CD4-positive, alpha-beta T cell treated with Interleukin-15 for 4 hours (primary cell): ENCODE data around the gene MALSU1.
A peak's percentile ranks its signal among the peaks of the same experiment; 100 is the strongest.

Source experiments
- DNase-seq: peaks from one replicate; pipeline ENCODE4 v3.0.0-alpha.2; 2020; ENCODE audit warnings: low spot score

Gene MALSU1

DNA sequence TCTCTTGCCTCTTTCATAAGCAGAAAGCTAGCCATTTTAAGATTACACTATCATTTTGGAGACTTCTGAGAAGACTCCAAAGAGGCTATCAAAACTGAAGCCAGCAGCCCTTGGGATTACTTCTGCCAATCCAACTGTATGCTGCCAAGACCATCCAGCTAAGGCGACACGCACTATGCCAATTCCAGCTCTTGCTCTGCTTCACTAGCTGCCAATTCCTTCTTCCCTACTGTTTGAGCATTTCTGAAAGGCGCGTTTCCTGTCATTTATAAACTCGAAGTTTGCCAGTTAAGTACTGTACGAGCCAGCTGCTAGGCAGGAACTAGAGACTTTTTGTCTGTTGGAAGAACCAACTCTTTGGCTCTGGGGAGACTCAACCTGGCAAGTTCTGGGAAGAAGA, 36.5 kb downstream of the MALSU1 start:
- DNase-seq: no peak

DNA sequence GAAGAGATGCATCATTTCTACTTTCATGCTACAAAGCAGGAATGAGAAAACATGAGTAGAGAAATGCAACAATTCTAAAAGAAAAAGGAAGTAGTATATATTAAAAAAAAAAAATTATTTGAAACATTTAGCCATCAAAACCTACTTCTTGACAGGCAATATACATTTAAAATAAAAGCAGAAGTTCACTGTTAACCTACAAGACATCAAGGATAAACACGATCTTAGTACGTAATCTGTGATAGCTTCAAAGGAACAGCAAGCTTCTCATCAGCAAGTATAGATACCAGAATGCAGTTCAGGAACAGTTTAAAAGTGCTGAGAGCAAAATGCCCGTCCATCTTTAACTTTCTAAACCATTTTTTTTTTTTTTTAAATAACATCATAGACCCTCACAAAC, 36.9 kb downstream of the MALSU1 start:
- DNase-seq: no peak

DNA sequence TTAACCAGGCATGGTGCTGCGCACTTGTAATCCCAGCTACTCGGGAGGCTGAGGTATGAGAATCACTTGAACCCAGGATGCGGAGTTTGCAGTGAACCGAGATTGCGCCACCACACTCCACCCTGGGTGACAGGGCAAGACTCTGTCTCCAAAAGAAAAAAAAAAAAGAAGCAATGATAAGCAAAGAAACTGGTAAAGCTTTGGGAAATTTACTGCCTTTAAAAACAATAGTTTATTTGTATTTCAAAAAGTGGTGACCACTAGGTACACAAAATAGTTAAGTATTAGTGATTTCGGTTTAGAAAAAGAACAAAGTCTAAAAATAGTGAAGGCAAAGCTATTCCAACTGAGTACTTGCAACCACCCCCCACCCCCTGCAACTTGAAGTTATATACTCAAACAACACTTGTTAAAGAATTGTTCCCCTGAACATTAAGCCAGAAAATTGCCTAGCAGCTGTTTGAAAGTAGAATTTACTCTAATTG, 37.7 kb downstream of the MALSU1 start:
- DNase-seq: no peak

DNA sequence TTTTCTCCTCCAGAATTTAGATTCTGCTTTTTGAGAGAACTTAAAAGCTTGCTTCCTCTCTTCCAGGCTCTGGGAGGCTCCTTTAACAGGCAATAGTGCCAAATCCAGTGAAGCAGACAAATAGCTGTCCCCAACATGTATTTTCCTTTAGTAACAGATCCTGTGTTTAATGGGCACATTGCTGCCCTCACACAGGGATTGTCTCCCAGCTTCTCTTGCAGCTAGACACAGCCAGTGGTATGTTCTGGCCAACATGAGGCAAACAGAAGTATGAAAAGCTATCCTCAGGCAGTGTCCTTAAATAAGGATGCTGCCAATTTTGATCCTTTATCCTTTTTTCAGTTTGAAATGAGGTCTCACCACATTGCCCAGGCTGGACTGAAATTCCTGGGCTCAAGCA, 38.2 kb downstream of the MALSU1 start:
- no peak for DNase-seq

DNA sequence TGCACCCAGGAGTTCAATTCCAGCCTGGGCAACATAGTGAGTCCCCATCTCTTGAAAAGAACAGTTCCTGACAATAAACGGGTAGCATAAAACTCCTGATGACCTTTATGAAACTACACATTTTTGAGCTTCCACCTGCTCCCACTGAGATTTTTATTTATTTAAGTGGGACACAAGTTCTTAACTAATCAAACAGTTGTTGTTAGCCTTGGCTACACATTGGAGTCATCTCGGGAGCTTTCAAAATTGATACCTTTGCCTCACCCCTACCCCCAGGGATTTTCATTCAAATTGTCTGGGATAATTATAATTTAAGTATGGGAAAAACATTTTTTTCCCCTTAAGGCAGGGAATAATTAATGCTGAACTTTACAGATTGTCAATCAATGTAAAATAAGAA, 39.3 kb downstream of the MALSU1 start:
- DNase-seq: no peak

DNA sequence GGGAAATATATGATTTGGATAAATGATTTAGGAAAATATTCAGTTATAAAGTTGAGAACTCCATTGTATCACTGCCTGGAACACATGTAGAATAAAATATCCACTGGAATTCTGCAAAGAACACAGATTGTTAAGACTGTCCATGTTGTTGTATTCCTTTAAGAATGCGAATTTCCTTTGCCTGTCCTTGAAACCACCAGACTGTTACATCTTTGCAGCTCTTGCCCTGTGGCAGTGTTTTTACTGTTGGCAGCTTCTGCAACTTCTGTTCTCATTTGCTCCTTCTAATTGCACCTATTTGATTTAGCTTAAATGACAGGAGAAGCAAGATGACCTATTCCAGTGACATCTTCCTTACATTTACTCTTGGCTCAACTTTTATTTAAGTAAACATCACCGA, 39.7 kb downstream of the MALSU1 start:
- no peak for DNase-seq

DNA sequence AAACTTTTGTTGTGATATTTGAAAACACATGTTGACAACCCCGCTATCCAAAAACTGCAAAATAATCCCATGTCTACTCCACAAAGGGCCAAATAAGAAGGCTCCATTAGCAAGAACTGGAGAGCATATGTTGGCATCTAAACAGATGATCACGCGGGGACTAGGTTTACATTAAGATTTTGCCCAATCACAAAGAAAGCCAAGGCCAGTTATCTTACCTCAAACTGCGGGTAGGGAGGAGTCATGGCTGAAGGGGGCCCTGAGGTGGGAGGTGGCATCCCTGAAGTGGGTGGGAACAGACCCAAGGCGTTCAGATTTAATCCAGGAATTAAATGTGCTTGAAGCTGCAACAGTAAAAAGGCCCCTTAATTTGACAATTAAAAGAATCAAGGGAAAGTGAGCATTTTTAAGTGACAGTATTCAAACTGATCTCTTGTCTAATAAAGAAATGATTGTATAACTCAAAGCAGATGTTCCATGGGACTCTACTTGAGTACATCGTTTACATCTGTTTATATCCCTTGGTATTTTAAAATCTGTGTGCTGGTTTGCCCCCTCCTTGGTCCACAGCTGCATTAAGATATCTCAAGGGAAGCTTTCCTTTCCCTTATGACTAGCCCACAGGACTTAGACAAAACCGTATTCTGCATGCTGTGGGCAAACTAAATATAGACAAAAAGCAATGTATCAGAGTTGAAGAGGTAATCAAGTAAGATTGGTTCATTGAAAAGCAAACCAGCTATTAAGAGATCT, 42.9 kb downstream of the MALSU1 start:
- DNase-seq: no peak

DNA sequence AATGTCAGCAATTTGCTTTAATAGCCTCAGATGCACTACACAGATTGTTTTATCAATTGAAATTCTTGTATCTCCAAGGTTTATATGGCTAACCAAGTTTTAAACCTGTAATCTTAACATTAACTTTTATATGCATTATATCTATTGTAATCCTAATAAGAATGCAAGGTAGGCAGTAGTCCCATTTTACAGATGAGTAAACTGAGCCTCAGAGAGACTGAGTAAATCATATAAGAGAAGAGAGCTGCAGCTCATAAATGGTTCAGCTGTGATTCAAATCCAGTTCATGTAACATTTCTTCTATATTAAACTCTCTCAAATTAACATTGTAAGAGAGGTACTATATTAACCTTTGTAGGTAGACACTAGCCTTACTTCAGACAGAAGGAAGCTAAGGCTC, 44.0 kb downstream of the MALSU1 start:
- no peak for DNase-seq

DNA sequence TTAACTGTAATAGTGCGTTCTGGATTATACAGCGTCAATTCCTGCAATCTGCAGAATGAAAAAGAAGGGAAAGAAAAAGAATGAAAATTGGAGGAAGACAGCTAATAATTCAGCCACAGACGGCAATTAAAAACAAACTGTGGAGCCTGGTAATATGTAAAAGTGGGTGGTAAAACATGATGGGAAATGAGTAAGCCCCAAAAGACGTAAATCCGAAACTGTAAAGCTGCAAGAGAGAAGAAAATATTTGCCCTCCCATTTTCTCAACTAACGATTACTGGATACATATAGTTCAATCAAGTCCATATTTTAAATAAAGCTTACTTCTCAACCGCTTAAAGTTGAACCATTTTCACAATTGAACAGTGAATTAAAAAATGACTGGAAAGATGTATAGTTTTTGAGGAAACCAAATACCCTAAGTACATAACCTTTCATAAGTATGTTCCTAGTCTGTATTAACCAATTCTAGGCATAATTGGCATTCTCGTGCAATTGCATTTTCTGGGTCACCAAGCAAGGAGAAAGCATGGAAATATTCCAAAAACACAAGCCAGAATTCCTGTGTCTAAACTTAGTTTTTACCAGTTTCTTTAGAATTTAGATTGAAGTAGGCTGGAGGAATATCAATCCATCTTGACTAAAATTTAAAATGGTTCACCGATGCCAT, 44.8 kb downstream of the MALSU1 start:
- DNase-seq: no peak

DNA sequence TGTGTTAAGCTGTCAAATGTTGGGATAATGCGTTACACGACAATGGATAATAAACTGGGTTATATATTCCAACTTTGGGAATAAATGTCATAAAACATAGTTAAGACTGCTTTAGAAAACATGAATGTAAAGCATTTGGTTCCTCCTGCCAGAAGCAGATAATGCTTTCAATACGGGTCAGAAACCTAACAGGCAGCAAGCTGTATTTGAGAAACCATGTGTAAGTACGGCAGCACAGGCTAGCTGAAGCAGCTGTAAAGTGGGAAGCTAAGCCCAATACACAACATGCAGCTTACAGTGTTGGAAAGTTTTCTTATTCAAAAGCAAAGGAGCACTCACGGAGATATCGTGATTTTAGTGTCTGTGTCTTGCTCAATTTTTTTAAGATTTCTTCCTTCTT, 46.5 kb downstream of the MALSU1 start:
- DNase-seq: no peak

DNA sequence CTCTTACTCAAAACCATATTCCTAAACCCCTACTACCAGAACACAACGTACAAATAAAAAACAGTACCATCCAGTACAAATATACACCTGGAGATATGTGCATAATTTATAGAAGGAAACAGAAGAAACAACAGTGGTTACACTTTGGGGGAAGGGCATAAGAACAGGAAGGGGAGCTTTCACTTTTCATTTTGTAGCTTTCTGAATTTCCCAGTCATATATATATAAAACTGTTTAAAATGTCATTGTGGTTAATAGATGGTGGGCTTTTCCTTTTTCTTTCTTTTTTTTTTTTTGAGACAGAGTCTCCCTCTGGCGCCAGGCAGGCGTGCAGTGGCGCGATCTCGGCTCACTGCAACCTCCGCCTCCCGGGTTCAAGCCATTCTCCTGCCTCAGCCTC, 47.2 kb downstream of the MALSU1 start:
- DNase-seq: peak; percentile 13

DNA sequence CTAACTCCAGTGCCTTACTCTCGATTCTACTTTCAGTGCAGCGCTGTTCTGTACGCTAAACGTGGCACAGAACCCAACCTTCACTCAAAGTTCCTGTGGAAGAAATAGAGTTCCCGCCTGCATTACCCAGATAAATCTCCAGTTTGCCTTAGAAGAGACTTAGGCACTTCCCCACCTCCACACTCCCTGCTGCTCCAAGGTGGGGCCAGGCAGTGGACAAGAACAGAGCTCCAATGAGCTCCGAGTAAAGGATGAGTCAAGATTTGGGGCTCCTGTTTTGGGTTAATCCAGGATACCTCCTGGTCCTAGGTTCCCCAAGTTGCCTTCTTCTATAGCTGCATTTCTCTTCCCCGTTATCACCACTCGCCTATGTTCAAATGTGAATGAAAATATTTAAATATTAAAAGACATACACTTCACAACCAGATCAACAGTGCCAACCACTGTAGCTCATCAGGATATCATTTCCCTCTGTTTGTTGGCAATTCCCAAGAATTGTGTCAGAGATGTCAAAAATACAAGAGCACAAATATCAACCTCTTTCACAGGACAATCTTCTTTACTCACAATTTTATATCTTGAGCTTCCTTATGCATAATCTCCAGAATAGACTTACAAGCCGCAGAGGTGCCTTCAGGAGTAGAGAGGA, 48.0 kb downstream of the MALSU1 start:
- no peak for DNase-seq

DNA sequence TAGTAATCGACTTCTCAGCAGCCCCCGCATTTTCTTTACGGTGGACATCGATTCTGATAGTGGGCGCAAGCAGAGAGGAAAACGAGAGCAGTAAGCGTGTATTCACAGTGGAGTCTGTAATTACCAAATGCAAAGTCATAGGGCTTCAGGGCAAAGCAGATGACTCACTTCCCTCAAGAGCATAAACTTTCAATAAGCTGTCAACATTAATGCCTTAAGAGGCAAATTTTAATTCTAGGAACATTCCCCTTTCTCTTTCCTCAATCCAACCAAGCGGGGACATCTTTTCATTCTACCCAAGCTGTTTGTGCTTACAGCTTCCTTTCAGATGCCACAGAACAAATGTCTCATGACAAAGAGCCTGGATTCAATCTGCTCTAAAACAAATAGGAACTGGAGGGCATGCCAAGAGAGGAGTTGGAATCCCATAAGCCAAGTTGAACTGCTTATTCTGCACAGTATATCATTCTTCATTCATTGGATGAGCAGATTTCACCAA, 48.6 kb downstream of the MALSU1 start:
- DNase-seq: no peak

DNA sequence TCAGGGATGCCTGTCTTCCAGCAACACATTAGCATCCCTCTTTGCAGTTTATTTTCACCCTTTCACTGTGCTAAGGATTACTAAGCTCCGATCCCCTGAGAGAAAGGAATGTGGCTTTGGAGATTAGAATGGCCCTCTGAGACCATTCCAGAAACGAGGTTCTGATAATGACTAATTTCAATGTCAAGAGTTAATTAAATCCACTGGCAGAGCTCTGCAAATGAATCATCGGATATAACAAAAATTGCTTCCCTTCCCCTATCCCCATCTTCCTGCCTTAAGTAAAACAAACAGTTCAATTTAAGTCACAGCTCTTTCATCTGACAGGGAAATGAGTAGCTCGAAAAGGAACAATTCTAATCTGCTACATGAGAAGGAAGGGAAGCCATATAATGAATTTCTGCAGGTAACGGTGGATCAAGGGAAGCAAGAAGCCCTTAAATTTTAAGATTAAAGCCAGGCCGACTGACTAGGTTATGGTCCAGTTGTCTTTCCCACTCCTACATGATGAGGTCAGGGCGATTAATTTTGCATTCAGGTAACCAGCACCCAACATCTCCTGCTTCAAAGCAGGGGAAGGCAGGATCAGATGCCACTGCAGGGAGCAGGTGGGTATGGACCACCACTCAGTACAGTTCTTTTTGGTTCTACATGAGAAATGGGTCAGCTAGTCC, 50.5 kb downstream of the MALSU1 start:
- no peak for DNase-seq

DNA sequence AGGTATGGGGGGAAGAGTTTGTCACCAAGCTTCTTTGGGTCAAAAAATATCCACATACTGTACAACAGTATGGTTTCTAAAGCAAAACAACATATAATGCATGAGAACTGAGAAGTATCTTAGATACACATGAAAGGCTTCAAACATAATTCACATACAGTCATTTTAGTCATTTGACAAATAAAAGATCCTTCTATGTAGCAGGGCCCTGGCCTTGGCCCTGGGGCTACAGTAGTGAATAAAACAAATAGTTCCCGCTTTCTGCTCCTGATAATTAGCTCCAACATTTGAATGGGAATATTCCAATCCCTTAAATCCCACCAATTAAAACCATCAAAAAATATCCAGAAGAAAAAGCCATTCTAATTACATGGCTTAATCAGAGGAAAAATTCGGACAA, 51.3 kb downstream of the MALSU1 start:
- no peak for DNase-seq

DNA sequence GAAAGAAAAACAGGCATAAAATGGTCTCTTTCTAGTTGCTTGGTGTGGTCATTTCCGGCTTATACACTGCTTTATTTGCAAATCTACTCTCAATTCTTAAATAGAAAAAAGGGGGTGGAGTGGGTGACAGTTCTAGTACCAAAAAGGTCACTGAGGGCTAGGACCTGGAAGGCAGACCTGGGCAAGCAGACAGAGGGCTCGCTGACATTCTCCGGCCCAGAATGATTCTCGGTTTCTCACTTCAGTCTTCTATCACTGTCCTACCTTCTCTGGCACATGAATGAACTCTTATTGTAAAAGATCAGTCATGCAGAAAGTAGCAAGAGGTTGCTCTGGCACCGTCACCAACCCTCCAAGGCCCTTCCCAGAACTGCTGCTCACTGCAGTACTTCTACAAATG, 54.0 kb downstream of the MALSU1 start:
- DNase-seq: no peak

DNA sequence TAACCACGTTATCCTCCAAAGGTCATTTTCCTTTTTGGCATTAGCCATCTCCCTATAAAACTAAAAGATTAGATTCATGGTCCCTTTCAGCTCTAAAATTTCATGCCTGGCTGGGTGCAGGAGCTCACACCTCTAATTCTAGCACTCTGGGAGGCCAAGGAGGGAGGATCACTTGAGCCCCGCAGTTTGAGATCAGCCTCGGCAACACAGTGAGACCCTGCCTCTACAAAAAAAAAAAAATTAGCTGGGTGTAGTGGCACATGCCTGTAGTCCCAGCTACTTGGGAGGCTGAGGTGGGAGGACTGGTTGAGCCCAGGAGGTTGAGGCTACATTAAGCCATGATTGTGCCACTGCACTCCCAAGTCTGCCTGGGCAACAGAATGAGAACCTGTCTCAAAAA, 57.0 kb downstream of the MALSU1 start:
- no peak for DNase-seq

DNA sequence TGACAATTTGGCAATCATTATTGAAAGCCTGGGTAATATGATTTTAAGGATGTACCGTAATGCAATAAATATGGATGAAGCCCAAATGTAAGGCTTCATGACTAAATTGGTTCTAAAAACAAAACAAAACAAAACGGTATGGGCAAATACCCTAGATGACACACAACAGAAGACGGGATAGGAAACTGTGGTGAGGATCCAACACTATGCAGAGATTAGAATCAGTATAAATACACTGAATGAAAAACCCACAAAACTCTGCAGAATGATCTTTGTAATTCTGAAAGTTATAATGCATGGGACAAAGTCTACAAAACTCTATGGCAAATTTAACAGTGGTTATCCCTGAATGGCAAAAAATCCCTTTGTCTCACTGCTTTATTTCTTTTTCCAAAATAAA, 57.6 kb downstream of the MALSU1 start:
- DNase-seq: peak; percentile 4

DNA sequence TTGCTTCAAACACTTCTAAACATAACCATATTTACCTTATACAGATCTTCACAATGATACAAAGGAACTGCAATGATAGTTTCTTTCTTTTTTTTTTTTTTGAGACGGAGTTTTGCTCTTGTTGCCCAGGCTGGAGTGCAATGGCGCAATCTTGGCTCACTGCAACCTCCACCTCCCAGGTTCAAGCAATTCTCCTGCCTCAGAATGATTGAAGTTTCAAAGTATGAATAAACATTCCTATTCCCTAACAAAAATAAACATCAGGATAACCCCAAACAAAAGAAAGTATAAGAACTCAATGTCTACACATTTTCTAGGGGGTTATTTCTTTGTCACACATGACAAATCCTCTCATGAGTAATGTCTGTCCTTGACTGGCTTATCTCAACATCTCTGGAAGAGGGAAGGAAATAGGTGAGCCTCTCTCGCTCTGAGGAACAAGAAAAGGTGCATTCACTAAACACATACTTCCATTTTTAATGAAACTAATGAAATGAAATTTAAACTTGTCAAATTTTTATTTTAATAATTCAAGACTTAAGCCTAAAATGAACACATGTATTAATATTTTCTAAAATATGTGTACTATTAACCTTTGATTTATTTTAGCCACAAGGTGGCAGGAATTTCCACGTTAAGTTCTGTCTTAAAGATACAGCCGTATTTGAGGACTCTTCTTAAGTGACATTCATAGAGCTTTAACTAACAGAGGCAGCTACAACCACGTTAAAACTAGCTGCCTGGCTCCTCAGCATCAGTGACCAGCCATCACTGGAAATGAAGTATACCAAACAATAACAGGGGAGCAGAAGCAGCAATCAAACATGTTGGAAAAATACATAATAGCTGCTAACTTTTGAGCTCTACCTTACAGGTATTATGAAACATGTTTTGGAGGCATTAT, 58.3 kb downstream of the MALSU1 start:
- peak; percentile 9 for DNase-seq

DNA sequence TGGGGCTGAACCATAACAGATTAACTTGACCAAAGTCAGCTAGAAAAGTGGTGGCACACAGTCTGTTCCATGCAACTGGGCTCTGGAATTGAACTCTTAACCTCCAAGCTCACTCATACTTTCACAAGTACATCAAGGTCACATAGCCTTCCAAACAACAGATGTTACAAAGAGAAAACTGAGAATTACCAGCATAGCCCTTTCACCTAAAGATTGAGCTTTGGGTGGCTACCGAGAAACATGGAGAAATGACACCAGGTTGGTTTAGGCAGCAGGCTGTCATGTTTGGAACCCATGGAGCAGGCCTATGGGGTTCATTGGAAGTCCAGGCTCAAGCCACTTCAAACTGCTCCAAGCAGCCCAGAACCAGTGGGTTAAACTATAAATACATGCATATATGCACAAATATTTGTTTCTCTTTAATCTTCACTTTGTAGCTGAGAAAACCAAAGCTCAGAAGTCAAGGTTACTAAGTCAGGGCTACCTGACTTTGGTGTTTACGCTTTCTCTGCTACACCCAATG, 59.1 kb downstream of the MALSU1 start:
- DNase-seq: no peak
